Measurements from ENCODE around the gene DSE.
"Not testable (repeated sequence)": the region's sequence is repeated elsewhere in the genome, so short reads cannot be mapped to it uniquely, and the experiment has no call there.

Gene DSE

DNA sequence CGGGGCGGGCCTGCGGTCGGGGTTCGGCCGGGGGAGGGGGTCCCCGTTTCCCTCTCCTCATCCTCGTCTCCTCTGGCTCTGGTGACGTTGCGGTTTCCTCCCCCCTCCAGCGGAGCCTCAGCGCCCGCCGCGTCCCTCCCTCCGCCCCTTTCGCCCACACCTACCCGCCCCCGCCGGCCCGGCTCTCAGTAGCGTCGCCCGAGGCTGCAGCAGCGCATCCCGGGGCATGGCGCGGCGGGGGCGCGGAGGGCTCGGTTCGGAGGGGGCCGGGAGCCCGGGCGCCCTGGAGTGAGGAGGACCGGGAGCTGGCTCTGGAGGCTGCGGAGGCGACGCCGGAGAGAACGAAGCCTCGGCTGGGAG lies at the start of gene DSE:
TSS of gene DSE (plus strand) at position 188 of the 360 bp plus-strand sequence. CDS start 28,304 bp downstream, outside the sequence.
- DNase-seq (ENCODE audit: low read depth): peak; percentile 66

GRCh38 chr6:116321933-116322332 lies 48.8 kb upstream of the DSE start:
- not testable (repeated sequence) for DNase-seq (ENCODE audit: low read depth)

DNA sequence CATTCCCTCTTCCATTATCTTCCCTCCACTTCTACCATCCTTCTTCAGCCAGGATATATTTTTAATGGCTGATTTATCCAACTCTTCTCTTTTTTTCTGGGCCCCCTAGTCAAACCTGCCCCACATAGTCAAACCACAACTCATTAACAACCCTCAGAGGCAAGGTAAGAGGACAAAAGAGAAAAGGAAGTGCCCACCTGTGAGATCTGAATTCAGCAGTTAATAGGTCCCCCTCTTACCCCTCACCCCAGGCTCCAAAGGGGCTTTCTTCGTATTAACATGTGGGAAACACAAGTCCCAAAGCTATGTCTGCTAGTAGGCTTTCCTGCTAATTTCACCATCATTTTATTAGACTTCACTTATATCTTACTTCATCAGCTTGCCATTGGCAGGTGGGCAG lies 46.9 kb upstream of the DSE start:
- DNase-seq (ENCODE audit: low read depth): no peak

GRCh38 chr6:116325634-116326132 lies 45.1 kb upstream of the DSE start:
- DNase-seq (ENCODE audit: low read depth): not testable (repeated sequence)

GRCh38 chr6:116326181-116326671 lies 44.5 kb upstream of the DSE start:
- DNase-seq (ENCODE audit: low read depth): no peak

DNA sequence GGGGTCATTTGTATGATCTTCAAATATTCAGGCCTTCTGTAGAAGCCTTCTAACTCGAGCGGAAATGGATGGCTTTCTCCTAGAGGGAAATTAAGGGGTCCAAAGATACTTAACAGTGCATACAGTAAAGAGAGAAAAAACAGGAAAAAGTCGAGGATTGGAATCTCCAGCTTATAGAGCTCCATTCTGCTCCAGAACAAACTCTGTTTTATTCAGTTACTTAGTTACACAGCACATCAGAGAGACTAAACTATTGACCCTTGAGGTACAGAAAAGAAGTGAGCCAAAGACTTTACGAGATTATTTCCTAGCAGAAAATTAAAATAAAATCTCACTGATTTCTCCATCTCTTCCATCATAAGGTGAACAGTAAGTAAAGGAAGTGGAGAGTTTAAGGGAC lies 43.8 kb upstream of the DSE start:
- DNase-seq (ENCODE audit: low read depth): no peak

- no peak for DNase-seq (ENCODE audit: low read depth)
These were observed 42.8 kb upstream of the DSE start for GRCh38 chr6:116327803-116328527.

- peak; percentile 25 for DNase-seq (ENCODE audit: low read depth)
These were observed 42.2 kb upstream of the DSE start for GRCh38 chr6:116328528-116328903.

- no peak for DNase-seq (ENCODE audit: low read depth)
These were observed 41.6 kb upstream of the DSE start for GRCh38 chr6:116329156-116329555.

DNA sequence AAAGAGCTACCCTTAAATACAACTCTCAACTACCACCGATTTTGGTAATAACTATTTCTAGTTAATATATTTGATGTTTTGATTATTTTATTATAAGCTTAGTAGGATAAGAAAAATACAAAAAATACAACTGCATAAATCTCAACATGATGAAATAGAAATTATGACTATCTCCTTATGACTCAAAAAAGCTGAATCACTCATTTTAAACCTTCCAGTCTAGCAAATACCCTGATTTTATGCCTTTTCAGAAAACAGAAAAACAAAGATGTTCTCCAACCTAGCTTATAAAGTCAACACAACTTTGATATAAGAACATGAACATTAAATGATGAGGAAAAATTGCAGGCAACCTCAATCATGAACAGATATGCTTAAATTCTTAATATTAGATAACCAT lies 40.2 kb upstream of the DSE start:
- no peak for DNase-seq (ENCODE audit: low read depth)

DNA sequence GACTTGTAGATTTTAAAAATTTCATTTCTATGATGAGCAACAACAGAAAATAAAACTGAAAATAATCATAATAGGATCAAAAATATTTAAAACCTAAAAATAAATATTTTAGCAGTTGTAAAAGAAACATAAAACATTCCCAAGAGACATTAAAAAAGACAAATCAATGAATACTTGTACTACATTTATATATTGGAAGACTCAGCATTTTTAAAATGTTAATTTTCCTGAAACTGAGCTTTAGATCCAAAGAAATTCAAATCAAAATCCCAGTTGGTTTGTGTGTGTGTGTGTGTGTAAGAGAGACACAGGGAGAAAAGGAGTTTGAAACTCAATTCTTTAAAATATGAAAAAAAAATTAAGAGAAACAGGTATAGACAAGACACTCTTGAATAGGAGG lies 38.7 kb upstream of the DSE start:
- no peak for DNase-seq (ENCODE audit: low read depth)

DNA sequence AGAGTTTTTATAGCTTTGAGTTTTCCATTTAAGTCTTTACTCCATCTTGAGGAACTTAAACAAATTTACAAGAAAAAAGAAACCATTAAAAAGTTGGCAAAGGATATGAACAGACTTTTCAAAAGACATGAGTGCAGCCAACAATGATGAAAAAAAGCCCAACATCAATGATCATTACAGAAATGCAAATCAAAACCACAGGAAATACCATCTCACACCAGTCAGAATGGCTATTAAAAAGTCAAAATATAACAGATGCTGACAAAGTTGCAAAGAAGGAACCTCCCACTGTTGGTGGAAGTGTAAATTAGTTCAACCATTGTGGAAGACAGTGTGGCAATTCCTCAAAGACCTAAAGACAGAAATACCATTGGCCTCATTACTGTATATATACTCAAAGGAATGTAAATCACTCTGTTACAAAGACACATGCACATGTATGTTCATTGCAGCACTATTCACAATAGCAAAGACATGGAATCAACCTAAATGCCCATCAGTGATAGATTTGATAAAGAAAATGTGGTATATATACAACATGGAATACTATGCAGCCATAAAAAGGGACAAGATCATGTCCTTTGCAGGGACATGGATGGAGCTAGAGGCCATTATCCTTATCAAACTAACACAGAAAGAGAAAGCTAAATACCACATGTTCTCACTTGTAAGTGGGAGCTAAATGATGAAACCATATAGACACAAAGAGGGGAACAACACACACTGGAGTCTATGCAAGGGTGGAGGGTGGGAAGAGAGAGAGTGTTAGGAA lies 35.9 kb upstream of the DSE start:
- peak; percentile 35 for DNase-seq (ENCODE audit: low read depth)

GRCh38 chr6:116335612-116336215 lies 35.0 kb upstream of the DSE start:
- DNase-seq (ENCODE audit: low read depth): no peak

- DNase-seq (ENCODE audit: low read depth): no peak
These were observed 31.8 kb upstream of the DSE start for GRCh38 chr6:116338943-116339342.

DNA sequence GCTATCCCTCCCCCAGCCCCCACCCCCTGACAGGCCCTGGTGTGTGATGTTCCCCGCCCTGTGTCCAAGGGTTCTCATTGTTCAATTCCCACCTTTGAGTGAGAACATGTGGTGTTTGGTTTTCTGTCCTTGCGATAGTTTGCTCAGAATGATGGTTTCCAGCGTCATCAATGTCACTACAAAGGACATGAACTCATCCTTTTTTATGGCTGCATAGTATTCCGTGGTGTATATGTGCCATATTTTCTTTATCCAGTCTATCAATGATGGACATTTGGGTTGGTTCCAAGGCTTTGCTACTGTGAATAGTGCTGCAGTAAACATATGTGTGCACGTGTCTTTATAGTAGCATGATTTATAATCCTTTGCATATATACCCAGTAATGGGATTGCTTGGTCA lies 30.1 kb upstream of the DSE start:
- not testable (repeated sequence) for DNase-seq (ENCODE audit: low read depth)

GRCh38 chr6:116349216-116349615 lies 21.5 kb upstream of the DSE start:
- no peak for DNase-seq (ENCODE audit: low read depth)

DNA sequence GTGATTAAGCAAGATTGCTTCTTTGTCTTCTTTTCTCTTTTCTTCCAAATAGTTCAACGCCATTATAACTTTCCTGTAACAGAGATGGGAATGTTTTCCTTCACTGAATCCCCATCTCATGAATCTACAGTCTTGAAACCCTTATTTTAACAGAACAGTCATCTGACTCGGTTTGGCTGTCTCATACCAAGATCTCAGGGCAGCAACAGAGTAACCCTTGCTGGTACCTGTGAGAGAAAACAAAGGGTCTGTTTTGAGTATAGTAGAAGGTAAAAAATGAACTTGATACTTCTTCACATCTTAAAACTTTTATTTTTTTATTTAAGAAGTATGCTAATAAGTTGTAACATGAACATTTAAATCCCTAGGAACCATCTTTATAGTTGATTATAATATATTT lies 19.6 kb upstream of the DSE start:
- DNase-seq (ENCODE audit: low read depth): no peak

GRCh38 chr6:116352515-116353471 lies 18.0 kb upstream of the DSE start:
- peak; percentile 54 for DNase-seq (ENCODE audit: low read depth)

- no peak for DNase-seq (ENCODE audit: low read depth)
These were observed 16.5 kb upstream of the DSE start for GRCh38 chr6:116354236-116354635.

DNA sequence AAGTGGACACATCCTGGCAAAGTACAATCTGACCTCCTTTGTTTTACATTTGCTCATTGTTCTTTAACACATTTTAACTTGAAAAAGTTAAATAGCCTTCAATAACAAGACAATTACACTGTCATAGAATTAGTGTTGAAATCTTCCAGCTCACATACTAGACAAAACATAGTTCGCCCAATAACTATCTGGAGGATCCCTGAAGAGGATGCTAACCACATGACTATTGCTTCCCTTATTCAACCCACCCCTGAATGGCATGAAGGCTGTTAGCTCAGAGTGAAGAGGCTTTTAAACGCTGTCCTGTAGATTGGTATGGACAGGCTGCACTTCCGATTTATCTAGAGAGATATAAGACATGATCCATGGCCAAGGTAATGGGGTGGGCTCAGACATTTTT lies 15.0 kb upstream of the DSE start:
- no peak for DNase-seq (ENCODE audit: low read depth)

DNA sequence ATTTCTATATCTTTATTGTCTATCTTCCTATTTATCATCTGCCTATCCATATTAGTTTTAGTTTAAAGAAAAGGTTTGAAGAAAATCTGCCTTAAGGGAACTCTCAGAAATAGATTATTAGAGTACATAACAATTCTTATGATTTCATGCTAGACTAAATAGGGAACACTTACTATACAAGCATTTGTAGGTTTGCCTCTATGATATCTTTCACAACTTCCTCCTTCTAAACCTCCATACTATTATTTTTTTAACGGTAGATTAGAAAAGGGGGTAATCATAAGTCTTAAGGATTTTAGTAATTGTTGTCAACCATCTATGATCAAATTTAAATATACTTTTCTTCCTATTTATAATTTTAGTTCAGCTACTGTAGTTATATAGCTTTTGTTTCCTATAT lies 11.6 kb upstream of the DSE start:
- DNase-seq (ENCODE audit: low read depth): no peak

DNA sequence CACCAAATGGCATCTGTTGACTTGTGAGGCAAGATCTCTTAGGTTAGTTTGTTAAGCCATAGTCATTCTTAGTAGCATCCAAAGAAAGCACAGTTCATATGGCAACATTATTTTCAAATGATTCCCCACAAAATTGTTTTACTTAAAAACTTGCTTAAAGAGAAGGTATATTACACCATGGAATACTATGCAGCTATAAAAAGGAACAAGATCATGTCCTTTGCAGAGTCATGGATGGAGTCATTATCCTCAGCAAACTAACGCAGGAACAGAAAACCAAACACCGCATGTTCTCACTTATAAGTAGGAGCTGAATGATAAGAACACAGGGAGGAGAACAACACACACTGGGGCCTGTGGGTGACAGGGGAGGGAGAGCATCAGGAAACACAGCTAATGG lies 10.9 kb upstream of the DSE start:
- no peak for DNase-seq (ENCODE audit: low read depth)

Measured in GM04504 (cell line).